HG03520 (cell line): Measurements from ENCODE around the gene HMBS.
"Not testable (repeated sequence)": the region's sequence is repeated elsewhere in the genome, so short reads cannot be mapped to it uniquely, and the experiment has no call there.

Source experiments
- ATAC-seq: cut with Tn5 transposase; IDR thresholded peaks from one replicate; pipeline ENCODE4 v1.9.1; 2021; ENCODE audit warnings: mild to moderate bottlenecking, moderate library complexity; ENCODE audit not compliant: unreplicated experiment

HMBS gene

DNA sequence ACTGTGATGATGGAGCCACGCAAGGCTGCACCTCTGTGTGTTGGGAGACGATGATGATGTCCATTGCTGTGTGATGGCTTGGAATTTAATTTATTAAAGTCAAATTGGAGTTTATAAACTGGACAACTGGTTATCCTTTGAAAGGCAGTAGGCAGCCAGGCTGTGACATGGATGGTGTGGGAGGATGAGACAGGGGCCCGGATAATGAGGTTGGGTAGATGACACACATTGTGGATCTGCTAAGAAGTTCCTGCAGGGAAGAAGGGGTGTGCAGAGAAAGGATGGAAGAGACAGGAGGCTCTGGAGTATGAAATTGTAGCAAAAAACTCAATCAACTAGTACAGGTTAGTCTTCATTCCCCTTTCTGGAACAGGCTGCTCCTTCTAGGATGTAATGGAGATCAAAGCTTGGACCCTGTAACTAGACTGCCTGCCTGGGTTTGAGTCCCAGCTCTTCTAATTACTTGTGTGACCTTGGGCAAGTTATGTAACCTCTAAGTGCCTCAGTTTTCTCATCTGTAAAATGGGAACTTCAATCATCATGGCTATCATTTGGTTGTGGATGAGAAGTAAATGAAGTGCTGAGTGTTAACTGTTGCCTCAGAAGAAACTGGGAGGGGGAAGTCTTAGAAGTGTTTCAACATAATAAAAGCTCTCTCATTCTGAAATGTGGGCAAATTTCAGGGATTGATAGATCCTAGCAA lies 32.5 kb downstream of the HMBS start:
- no peak for ATAC-seq

DNA sequence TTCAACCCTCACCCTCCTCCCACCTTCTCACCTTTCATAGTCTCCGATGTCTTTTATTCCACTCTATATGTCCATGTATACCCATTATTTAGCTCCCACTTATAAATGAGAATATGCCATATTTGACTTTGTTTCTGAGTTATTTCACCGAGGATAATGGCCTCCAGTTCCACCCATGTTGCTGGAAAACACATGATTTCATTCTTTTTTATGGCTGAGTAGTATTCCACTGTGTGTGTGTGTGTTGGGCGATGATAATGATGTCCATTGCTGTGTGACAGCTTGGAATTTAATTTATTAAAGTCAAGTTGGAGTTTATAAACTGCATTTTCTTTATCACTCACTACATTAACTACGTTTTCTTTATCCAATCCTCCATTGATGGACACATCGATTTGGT lies 33.5 kb downstream of the HMBS start:
- ATAC-seq, result no peak

DNA sequence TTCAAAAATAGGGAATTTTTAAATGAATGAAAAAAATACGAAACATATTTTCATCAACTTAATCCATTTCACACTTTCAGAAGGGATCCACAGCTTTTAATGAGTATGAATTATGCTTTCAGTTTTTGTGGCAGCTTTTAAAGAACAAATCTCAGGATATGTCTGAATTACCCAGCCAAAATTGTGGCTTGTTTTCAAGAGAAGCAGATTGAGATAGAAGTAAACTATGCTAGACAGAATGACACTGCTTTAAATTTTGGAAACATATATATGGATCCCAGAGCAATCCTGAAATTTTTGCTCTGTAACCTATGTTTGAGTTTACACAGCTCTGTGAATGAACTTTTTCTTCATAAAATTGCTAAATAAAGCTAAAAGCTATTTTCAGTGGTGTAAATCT lies 34.3 kb downstream of the HMBS start:
- ATAC-seq, result no peak

DNA sequence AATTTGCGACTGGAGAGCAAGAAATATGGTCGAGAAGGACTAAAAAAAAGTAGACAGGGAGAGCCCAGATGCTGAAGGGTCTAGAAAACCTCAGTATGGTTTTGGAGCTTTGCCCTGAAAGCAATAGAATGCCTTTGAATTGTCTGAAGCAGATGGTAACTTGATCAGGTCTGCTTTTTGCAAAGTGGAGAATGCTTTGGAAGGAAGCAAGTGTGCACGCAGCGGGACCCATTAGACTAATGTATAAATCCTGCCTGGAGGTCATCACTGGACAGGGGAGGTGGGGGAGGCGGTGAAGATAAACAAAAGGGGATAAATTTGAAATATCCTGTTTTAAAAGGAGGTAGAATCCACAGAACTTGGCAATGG lies 35.9 kb downstream of the HMBS start:
- ATAC-seq, result no peak

DNA sequence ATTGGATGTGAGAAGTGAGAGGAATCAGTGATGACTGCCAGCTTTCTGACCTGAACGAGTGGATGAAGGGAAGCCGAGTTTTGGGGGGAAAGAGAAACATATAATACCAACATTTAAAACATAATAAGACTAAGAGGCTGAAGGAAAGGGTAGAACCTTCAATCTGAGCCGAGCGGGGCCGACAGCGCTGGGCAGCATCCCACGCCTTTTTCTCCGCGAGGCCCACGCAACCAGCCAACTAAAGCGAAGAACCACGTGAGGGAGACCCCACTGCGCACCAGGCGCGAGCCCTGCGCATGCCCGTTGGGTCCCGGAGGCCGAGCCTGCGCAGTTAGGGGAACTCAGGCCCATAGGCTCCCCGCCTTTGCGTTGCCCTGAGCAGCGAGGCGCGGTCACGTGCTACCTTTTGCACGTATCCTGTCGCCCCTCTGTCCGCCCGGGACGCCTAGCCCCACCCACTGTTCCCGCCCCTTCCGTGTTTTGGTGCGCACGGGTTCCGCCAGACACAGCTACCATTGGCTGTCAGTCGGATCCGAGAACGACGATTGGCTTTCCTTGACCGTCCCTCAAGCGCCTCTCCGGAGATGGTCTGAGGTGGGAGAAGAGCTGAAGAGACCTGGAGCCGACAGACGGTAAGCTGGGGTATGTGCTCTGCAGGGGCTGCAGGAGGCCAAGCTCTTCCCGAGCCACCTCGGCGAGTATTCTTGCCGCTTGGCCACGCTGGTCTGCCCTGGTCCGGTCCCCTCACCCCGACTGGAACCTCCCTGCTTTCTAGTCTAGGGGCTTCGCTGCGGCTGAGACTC lies 36.5 kb downstream of the HMBS start, which contains the start of gene HINFP:
HINFP (plus strand) TSS at position 573 of the 803 bp plus-strand sequence. CDS start 5,365 bp downstream, outside the sequence.
- peak; percentile 95 for ATAC-seq

DNA sequence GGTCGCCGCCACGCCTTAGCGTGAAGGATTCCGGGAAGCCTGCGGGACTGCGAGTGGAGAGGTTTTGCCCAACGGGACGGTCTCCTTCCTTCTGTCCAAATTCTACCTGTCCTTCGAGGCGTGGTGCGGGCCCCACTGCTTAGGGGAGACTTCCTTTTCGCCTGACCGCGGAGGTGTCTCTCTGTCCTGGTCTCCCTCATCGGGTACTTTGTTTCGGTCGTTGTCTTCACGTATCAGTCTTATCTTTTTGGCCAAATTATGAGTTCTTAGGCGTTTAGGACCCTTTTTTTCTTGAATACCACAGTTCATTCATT lies 37.1 kb downstream of the HMBS start:
- peak; percentile 8 for ATAC-seq

DNA sequence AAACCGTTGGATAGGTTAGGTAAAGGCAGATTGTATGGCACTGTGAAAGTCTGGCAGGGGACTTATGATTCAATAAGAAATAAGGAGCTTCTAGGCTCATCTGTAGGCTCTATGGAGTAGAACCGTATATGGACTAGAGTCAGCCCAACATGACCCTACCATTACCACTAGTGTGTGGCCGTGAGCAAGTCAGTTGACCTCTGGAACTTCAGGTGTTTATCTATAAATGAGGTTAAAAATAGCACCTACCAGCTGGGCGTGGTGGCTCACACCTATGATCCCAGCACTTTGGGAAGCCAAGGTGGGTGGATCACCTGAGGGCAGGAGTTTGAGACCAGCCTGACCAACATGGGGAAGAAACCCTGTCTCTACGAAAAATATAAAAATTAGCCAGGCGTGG lies 41.1 kb downstream of the HMBS start:
- no peak for ATAC-seq

DNA sequence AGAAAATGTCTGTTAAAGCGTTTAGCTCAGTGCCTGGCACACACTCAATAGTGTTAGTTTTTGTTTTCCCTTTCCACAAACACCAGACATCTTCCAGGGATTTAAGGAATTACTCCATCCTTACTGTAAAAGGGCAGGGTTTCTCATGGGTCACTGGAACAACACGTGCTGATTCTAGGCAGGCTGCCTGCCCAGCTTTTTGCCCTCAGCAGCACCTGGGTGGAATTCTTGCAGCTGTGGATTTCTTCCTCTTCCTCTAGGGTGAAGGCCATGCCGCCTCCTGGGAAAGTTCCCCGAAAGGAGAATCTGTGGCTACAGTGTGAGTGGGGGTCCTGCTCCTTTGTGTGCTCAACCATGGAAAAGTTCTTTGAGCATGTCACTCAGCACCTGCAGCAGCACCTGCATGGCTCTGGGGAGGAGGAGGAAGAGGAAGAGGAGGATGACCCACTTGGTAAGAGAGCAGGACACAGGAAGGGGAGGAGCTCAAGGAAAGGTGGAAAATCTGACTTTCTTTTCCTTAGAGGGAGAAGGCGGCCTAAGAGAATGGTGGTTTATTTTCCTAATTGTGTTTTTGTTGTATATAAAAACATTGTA lies 42.1 kb downstream of the HMBS start:
- ATAC-seq, result no peak

DNA sequence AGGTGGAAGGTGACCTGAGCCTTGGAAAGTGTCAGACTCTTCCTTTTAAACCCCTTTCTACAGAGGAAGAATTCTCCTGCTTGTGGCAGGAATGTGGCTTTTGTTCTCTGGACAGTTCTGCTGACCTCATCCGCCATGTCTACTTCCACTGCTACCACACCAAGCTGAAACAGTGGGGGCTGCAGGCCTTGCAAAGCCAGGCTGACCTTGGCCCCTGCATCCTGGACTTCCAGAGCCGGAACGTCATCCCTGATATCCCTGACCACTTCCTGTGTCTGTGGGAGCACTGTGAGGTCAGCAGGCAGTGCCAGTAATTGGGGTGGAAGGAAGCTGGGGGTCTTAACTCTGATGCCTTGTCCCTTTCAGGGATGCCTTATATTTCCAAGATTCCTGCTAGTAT lies 46.0 kb downstream of the HMBS start:
- ATAC-seq, result no peak

DNA sequence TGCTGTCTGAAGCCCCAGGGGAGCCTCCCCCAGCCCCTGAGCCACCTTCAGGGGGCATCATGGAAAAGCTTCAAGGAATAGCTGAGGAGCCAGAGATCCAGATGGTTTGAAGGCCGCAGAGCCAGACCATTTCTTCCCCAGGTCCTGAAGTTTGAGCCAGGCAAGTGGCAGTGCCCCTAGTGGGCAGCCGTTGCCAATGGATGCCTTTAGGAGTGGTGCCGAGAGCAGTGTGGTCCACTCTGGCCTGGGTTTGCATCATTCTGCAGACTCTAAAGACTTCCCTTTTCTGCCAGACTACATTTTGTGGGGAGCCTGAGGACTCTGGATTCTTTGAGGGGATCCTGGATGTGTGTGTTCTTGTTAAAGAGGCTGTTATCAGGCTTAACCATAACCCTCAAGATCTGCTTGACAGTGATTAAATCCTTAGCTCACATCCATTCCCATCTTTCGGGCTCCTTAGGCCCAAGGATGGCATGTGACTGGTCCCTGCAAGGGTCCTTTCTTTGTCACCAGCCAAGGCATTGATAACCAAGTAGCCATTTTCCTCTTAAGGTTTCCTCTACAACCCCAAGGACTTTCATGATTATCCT lies 49.8 kb downstream of the HMBS start:
- ATAC-seq, result no peak

DNA sequence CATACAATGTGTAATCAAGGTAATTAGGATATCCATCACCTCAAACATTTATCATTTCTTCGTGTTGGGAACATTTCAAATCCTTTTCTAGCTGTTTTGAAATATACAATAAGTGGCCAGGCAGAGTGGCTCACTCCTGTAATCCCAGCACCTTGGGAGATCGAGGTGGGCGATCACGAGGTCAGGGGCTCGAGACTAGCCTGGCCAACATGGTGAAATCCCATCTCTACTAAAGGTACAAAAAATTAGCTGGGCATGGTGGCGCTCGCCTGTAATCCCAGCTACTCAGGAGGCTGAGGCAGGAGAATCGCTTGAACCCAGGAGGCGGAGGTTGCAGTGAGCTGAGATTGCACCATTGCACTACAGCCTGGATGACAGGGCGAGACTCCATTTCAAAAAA lies 54.6 kb downstream of the HMBS start:
- ATAC-seq, result not testable (repeated sequence)
